ENCODE measurements around the gene YTHDC1. TPM values are rescaled to one million over a fixed set of nuclear protein-coding genes. Genes with fewer than 3 reads are reported as not detected.

YTHDC1 gene
- total and polyA plus RNA-seq, 9 donors = 72.1 to 116 (median 86.6) TPM

DNA sequence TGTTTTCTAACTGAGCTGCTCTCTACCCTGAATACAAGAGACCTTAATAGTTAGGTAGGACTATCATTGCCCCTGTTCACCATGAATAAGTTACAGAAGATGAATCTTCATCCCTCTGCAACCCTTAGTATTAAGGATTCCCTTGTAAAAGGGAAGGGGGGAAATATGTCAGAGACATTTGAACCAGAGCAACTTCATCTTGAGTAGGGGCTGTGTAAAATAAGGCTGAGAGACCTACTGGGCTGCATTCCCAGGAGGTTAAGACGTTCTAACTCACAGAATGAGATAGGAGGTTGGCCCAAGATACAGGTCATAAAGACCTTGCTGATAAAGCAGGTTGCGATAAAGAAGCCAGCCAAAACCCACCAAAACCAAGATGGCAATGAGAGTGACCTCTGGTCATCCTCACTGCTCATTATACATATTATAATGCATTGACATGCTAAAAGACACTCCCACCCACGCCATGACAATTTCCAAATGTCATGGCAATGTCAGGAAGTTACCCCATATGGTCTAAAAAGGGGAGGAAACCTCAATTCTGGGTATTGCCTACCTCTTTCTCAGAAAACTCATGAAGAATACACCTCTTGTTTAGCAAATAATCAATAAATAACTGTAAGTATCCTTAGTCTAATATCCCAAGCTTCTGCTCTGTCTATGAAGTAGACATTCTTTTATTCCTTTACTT is 84.9 kb downstream of the YTHDC1 start:
- intact Hi-C loops (cut with DNase I) = loop anchor here in 1 of 4 donors (10.0 kb wide), 1 partner anchor 1440 kb away; no protein-coding TSS in a partner anchor
- WGBS, 3 donors = 71 to 80% (median 76%) methylated on average over 3 of the region's 3 CpGs
- H3K36me3 ChIP-seq = no peaks in the 10 kb centered on the region

More for the DNA sequence above, 84.9 kb downstream of the YTHDC1 start:
- Histone ChIP-seq H3K9me3 (no peaks in the 10 kb centered on the region), H3K4me3 (no peak overlapping the region), H3K27me3 (no peaks in the 10 kb centered on the region), H3K27ac (no peak overlapping the region), H3K4me1 (ENCODE audit: insufficient read depth) (peaks cover 4% of the 10 kb centered on the region)
- TF ChIP-seq POLR2A (IDR thresholded peaks at IDR 0.05) (no peak), CTCF (IDR thresholded peaks at IDR 0.05) (no peak), EP300 (IDR thresholded peaks at IDR 0.05) (no peak)
- DNase-seq = no peak

Small RNAs within 50 kb of the gene (small RNA-seq; reads per million reads assigned to genes)
- not detected for gene MT2P1

Other genes with a start within 250 kb of the YTHDC1 start
- gene TMPRSS11F, start 220.2 kb downstream of the YTHDC1 start, total RNA-seq = not detected
- not detected for gene TMPRSS11F, start 220.2 kb downstream of the YTHDC1 start, polyA plus RNA-seq
- gene TMPRSS11B, start 104.4 kb downstream of the YTHDC1 start, total RNA-seq = not detected
- gene TMPRSS11B, start 104.4 kb downstream of the YTHDC1 start, polyA plus RNA-seq = not detected
- gene TMPRSS11E, start 97.4 kb upstream of the YTHDC1 start, total RNA-seq = not detected
- not detected for gene TMPRSS11E, start 97.4 kb upstream of the YTHDC1 start, polyA plus RNA-seq
- gene UGT2B17, start 226.2 kb upstream of the YTHDC1 start, total RNA-seq = under 1 TPM in 4 of 7 donors, not detected in 3; 0.15 to 0.26 (median 0.22) TPM
- gene UGT2B17, start 226.2 kb upstream of the YTHDC1 start, polyA plus RNA-seq = not detected

Measured in ovary (tissue), 9 donors.